Subcutaneous abdominal adipose tissue (tissue), 5 donors: Measurements from ENCODE around the gene RING1.

ENCODE experiments used
- H3K27ac ChIP-seq: one replicate; pipeline ENCODE4 v1.7.0; 2013; ENCODE audit warnings: low read depth, mild to moderate bottlenecking, inconsistent platforms, low read length, moderate library complexity
- H3K27me3 ChIP-seq, 5 donors: one replicate each; pipeline ENCODE4 v1.7.0; 2013; ENCODE audit warnings: low read length in 5 of 5, inconsistent platforms in 1 of 5; ENCODE audit not compliant: control insufficient read depth in 5 of 5, insufficient read depth in 4 of 5
- H3K36me3 ChIP-seq, 5 donors: one replicate each; pipeline ENCODE4 v1.7.0; 2013; ENCODE audit warnings: low read length in 5 of 5; ENCODE audit not compliant: control insufficient read depth in 5 of 5, insufficient read depth in 5 of 5
- H3K4me1 ChIP-seq, 5 donors: one replicate each; pipeline ENCODE4 v1.7.0; 2013; ENCODE audit warnings: low read length in 5 of 5, mild to moderate bottlenecking in 3 of 5, moderate library complexity in 1 of 5; ENCODE audit not compliant: control insufficient read depth in 5 of 5, insufficient read depth in 5 of 5
- H3K4me3 ChIP-seq, 5 donors: one replicate each; pipeline ENCODE4 v1.7.0; 2013; ENCODE audit warnings: low read length in 5 of 5, low read depth in 1 of 5
- H3K9ac ChIP-seq, 5 donors: one replicate each; pipeline ENCODE4 v1.7.0; 2013; ENCODE audit warnings: low read length in 5 of 5, mild to moderate bottlenecking in 4 of 5, moderate library complexity in 3 of 5
- H3K9me3 ChIP-seq, 5 donors: one replicate each; pipeline ENCODE4 v1.7.0; 2013; ENCODE audit warnings: low read length in 5 of 5; ENCODE audit not compliant: control insufficient read depth in 5 of 5
- donor health status: healthy.
- donor health status: healthy.
- donor health status: healthy.
- donor health status: healthy.
- donor health status: healthy.

RING1 gene

DNA sequence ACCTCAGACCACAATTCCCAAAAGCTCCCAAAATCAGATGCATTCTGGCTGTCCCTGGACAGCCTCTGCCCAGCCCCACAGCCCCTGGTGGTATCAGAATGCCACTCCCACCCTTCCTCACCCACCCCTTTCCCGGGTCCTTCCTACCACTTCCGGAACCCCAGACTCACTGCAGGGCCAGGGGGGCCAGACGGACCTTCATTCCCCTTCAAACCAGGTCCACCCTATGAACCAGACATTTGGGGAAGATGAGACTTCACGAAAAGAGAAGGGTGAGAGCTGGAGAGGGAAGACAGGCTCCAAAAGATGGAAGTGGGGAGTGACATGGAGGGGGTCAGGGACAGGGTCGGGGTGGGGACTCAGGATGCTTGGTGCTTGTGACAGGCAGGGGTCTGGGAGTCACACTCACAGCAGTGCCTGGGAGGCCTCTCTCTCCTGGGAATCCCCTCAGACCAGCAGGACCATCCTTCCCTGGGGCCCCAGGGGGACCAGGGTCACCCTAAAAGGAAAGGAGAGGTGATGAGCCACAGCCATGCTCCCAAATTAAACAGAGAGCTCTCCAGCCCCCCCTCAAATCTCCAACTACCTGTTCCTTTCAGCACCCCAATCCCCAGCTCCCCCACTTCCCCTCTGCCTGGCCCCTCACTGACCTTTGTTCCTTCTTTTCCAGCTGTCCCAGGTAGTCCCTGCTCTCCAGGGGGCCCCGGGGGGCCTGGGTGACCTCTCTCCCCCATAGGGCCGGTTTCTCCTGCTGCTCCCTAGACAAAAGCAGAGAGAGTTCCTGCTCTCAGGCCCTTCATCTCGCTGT is 36.2 kb upstream of the RING1 start:
- Histone ChIP-seq H3K27me3 (peaks cover 0 to 3% (median 0%) of the 10 kb centered on the region in 5 donors), H3K9ac (no peak overlapping the region), H3K9me3 (no peaks in the 10 kb centered on the region), H3K4me3 (no peak overlapping the region), H3K4me1 (no peaks in the 10 kb centered on the region), H3K36me3 (no peaks in the 10 kb centered on the region), H3K27ac (no peak overlapping the region)

DNA sequence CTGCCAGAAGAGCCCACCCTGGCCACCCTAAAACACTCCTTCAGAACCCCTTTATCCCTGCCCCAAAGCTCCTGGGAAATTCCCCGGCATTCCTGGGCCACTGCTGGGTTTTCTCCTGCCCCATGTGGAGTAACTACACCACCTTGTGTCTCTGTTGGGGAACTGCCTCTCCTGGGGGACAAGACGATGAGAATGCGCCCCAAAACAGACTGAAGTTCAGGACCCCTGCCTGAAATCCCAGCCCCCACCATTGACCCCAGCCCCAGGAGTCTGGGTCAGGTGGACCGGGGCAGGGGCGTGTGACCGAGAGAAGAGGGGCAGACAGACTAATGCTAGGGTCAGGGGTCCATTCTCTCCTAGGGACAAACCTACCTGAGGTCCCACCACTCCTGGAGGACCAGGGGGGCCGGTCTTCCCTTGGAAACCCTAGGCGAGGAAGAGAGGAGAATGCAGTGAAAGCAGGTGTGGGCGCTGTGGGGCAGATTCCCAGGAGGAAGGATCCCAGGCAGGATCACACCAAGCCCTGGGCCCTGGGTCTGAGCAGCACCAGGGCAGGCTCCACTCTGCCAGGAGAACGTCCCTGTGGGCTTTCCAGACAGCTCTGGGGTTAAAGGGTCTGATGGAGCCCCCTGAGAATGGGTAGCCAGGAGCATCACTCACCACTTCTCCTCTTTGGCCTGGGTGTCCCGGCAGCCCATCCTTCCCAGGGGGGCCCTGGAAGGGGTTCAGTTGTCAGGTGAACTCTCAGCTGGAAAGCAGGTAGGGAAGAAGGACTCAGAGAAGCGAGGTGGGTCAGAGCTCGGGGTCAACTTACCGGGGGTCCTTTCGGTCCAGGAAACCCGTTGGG is 35.4 kb upstream of the RING1 start:
- H3K27me3 ChIP-seq: peaks cover 0 to 3% (median 0%) of the 10 kb centered on the region in 5 donors
- H3K4me1 ChIP-seq: no peaks in the 10 kb centered on the region
- H3K36me3 ChIP-seq: no peaks in the 10 kb centered on the region
- no peaks in the 10 kb centered on the region for H3K9me3 ChIP-seq
- H3K27ac ChIP-seq: no peak overlapping the region
- H3K4me3 ChIP-seq: no peak overlapping the region
- H3K9ac ChIP-seq: no peak overlapping the region

DNA sequence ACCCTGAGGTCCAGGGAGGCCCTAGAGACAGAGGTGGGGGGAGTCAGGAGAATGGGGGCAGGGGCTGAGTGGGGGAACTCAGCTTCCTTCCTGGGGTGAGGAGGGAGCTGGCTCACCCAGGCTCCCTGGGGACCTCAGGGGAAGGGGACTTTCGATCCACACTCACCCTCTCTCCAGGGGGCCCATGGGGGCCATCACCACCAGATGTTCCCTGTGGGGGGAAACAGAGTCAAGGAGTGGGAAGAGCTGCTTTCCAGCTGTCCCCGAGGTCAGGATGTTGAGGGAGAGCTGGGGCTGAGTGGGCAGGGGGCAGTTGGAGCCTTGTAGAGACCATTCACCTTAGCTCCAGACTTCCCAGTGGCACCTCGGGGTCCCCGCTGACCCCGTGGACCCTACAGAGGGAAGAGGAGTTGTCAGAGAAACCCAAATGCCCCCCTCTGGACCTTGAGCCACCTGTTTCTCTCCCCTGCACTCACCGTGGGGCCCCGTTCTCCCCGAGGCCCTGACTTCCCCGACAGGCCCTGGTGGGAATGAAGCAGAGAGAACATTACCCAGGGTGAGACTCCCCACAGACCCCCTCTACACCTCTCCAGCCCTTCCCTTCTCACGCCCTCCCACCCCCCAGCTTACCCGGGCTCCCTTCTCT is 34.6 kb upstream of the RING1 start:
- Histone ChIP-seq H3K9me3 (no peaks in the 10 kb centered on the region), H3K27ac (no peak overlapping the region), H3K9ac (no peak overlapping the region), H3K36me3 (no peaks in the 10 kb centered on the region), H3K4me3 (no peak overlapping the region), H3K27me3 (peaks cover 0 to 3% (median 0%) of the 10 kb centered on the region in 5 donors), H3K4me1 (no peaks in the 10 kb centered on the region)

DNA sequence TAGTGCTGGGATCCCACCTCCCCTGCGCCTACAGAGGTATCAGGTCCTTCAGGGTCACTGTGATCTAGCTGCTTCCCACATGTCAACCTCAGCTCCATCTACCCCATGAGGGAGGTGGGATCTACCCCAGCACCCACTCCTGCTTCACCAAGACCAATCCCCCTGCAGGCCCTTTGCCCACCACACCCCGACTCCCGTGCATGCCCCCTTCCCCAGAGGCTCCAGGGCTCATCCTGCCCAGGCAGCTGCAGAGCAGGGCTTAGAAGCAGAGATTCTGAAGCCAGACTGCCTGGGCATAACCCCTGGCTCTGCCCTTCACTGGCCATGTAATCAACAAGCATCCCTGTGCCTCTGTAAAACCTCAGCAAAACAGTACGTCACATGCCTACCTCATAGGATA is 33.5 kb upstream of the RING1 start:
- H3K9ac ChIP-seq: no peak overlapping the region
- H3K27me3 ChIP-seq: peaks cover 0 to 3% (median 0%) of the 10 kb centered on the region in 5 donors
- H3K4me3 ChIP-seq: no peak overlapping the region
- H3K36me3 ChIP-seq: no peaks in the 10 kb centered on the region
- H3K27ac ChIP-seq: no peak overlapping the region
- H3K4me1 ChIP-seq: no peaks in the 10 kb centered on the region
- no peaks in the 10 kb centered on the region for H3K9me3 ChIP-seq

DNA sequence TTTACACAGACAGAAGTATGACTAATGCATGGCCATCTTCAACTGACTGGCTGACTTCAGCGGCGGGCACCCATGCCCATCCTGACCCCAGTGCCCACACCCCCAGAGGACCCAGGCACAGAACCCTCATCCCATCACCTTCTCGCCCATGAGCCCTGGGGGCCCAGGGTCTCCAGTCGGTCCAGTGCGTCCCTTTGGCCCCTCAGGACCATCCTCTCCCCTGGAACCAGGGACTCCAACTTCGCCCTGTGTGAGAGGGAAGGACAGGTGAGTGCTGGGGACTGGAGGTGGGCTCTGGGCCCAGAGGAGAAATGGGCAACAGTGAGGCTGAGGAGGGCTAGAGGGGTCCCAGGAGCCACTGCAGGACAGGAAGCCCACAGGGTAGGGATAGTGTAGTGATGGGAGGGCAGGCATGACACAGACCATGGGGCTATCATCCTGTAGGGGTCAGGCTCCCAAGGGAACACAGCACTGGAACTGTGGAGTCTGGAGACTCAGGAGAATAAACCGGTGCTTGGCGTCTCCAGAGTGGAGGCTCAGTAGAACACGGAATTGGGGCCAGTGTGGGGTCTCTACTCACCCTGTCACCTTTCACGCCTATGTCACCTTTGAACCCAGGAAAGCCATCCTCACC is 32.7 kb upstream of the RING1 start:
- Histone ChIP-seq H3K27ac (no peak overlapping the region), H3K9ac (no peak overlapping the region), H3K9me3 (no peaks in the 10 kb centered on the region), H3K36me3 (no peaks in the 10 kb centered on the region), H3K4me1 (no peaks in the 10 kb centered on the region), H3K4me3 (no peak overlapping the region), H3K27me3 (peaks cover 0 to 3% (median 0%) of the 10 kb centered on the region in 5 donors)

DNA sequence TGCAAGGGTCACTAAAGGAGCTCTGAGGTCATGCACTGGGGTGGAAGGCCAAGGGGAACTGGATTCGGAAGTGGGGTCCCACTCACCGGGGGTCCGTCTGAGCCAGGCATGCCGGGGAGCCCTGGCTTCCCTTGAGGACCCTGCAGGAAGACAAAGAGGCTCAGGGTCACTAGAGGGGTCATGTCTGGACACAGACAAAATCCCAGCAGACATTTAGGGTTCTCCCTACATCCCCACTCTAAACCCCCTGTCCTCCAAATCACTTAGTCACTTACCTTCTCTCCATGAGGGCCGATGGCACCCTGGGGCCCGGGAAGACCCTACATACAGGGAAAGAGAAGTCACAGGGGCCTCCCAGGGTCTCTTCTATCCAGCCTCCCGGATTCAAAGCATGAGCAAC is 31.4 kb upstream of the RING1 start:
- Histone ChIP-seq H3K4me1 (no peaks in the 10 kb centered on the region), H3K36me3 (no peaks in the 10 kb centered on the region), H3K9ac (no peak overlapping the region), H3K9me3 (no peaks in the 10 kb centered on the region), H3K4me3 (no peak overlapping the region), H3K27ac (no peak overlapping the region), H3K27me3 (peaks cover 0 to 3% (median 0%) of the 10 kb centered on the region in 5 donors)

DNA sequence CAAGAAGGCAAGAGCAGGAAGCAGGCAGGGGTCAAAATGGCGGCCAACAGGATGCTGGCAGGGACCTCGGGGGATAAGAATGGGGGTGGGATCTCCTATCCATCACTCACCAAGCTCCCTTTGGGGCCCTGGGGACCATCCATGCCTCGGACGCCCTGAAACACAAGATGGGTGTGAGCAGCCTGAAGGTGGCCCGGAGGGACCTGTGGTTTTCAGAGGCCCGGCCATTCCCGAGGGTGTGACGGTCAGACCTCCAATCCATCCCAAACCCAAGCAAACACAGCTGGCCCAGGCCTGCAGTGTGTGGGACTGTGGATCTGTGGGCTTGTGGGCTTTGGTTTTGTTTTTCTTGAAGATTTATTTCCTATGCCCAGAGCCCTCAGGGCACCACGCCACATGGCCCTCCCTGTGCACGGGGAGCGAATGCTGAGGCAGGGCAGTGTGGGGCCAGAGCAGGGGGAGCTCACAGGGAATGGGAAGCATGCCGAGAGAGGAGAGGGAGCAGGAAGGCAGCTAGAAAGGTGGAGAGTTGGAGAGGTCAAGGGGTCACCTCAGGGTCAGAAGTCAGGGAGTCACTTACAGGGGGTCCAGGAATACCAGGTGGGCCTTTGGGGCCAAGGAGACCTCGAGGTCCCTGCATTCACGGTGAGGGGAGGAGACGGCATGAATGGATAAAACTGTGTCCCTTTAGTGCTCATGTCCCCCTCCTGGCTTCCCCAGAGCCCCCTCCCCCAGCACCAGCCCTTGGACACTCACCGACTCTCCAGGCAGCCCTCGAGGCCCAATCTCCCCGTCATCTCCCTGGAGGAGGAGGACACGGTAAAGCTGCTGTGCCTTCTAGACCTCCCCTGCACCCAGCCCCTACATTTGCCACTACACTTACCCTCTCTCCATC is 30.5 kb upstream of the RING1 start:
- Histone ChIP-seq H3K27me3 (peaks cover 0 to 2% (median 0%) of the 10 kb centered on the region in 5 donors), H3K27ac (no peak overlapping the region), H3K9me3 (no peaks in the 10 kb centered on the region), H3K4me1 (no peaks in the 10 kb centered on the region), H3K9ac (no peak overlapping the region), H3K36me3 (no peaks in the 10 kb centered on the region), H3K4me3 (no peak overlapping the region)

DNA sequence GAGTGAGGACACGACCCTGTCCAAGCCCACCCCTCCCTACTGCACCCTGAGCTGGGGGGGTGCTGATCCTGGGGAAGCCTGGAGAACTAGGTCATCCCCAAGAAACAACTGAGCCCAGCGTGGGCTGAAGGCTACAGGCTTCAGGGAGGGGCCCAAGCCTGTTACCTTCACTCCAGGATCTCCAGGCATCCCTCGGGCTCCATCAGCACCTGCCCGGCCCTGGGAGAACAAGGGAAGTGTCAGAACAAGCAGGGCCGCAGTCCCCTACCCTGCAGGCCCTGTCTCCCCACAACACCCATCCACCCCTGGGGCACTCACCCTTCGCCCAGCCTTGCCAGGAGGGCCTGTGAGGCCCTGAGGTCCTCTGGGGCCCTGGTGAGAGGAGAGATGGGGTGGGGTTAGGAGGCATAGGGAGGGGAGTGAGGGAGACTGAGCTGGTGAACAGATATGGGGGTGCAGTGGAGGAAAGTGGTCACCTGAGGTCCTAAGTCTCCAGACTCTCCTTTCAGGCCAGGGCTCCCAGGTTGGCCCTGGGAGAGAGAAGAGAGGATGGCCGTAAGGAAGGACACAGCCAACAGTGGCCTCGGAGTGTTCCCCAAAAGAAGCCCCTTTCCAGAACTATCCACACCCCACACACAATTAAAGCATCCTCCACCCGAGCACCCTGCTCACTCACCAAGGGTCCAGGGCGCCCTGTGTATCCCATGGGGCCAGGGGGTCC is 29.4 kb upstream of the RING1 start:
- Histone ChIP-seq H3K27ac (no peak overlapping the region), H3K9me3 (no peaks in the 10 kb centered on the region), H3K9ac (no peak overlapping the region), H3K4me3 (no peak overlapping the region), H3K27me3 (no peaks in the 10 kb centered on the region), H3K4me1 (peaks cover 0 to 5% (median 0%) of the 10 kb centered on the region in 5 donors), H3K36me3 (no peaks in the 10 kb centered on the region)

DNA sequence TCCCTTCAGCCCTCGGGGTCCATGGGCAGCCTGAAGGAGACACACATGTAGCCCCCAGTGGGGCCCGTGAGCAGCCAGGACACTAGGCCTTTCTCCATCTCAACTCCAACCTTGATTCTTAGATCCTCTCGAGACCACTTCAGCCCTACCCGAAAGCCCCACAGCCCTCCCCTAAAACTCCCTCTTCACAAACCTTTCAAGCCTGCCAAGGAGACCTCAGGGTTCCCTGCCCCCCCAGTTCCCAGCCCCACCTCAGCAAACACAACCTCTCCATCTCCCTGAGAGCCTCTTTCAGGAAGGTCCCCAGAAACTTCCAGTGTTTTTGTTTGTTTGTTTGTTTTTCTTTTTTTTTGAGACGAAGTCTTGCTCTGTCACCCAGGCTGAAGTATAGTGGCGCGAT is 27.2 kb upstream of the RING1 start:
- H3K4me3 ChIP-seq: no peak overlapping the region
- H3K27ac ChIP-seq: no peak overlapping the region
- no peaks in the 10 kb centered on the region for H3K36me3 ChIP-seq
- peaks cover 0 to 6% (median 0%) of the 10 kb centered on the region in 5 donors for H3K27me3 ChIP-seq
- H3K4me1 ChIP-seq: peaks cover 0 to 5% (median 0%) of the 10 kb centered on the region in 5 donors
- H3K9me3 ChIP-seq: no peaks in the 10 kb centered on the region
- H3K9ac ChIP-seq: no peak overlapping the region
